Daoy (cell line): Measurements from ENCODE around the gene UXS1. TPM values are rescaled to one million over a fixed set of nuclear protein-coding genes. Genes with fewer than 3 reads are reported as not detected.

Experiments
- DNase-seq: peaks from one replicate; pipeline ENCODE4 v3.0.0-alpha.2; 2015; ENCODE audit warnings: low read depth
- total RNA-seq: library from RNA; depleted of rRNA; stranded (reverse); fragments of >200 nt; shearing (Covaris generic); gene quantifications from 2 replicates; pipeline ENCODE4 v1.2.3, GENCODE V29; 2014

Gene UXS1
- total RNA-seq, 1 experiment from 2014 or later, result 31.0 TPM

DNA sequence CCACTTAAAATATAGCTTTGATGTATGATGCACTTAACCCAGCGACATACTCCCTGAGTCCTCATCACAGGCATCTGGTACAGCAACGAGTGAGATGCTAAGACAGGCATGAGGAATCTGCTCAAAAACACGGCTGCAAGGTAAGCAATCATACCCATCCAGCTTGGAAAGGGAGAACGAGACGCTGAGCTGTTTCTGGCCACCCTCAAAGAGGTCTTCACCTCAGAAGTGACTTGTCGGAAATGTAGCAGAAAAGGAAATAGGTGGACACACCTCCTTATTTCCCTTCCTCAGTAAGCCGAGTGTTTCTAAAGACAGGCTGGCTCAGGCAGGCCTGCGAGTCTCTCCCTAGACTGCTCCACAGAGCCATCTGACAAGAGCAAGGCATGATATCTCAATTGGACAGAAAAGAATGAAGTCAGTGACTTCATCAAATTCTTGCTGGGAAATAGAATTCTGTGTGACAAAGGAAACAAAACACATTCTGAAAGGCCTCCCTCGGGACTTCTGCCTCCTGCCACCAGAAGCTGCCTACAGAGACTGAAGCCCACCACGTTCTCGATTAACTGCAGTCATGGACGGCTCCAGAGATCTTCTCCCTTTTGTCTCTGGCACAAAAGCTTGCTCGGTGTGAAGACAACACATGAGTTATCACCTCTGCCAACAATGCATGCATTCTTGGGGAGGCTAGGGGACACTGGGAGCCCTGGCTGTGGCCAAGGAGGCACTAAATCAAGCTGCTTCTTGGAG lies 84.3 kb downstream of the UXS1 start:
- DNase-seq, result no peak

GRCh38 chr2:106108791-106109190 lies 85.3 kb downstream of the UXS1 start:
- no peak for DNase-seq

DNA sequence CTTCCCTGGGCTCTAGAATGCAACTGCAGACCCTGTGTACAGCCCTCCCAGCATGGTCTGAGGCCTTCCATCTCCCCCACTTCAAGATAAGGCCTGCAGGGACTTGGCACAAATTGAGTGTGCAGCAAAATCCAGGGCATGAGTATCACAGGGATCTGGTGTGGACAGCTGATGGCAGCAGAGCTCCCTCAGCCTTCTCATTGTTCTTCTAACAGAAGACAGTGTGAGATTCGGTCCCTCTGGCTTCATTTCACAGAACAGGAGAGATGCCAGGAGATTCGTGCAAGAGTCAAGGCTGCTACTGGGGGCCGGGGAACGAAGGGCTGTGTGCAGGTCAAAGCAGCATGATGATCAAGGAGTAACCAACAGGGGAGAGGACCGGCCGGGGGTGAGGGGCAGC lies 85.8 kb downstream of the UXS1 start:
- no peak for DNase-seq

- DNase-seq, result peak; percentile 54
Measured at GRCh38 chr2:106107509-106108131, 86.5 kb downstream of the UXS1 start.

- DNase-seq, result no peak
Measured at GRCh38 chr2:106106622-106107508, 87.2 kb downstream of the UXS1 start.

DNA sequence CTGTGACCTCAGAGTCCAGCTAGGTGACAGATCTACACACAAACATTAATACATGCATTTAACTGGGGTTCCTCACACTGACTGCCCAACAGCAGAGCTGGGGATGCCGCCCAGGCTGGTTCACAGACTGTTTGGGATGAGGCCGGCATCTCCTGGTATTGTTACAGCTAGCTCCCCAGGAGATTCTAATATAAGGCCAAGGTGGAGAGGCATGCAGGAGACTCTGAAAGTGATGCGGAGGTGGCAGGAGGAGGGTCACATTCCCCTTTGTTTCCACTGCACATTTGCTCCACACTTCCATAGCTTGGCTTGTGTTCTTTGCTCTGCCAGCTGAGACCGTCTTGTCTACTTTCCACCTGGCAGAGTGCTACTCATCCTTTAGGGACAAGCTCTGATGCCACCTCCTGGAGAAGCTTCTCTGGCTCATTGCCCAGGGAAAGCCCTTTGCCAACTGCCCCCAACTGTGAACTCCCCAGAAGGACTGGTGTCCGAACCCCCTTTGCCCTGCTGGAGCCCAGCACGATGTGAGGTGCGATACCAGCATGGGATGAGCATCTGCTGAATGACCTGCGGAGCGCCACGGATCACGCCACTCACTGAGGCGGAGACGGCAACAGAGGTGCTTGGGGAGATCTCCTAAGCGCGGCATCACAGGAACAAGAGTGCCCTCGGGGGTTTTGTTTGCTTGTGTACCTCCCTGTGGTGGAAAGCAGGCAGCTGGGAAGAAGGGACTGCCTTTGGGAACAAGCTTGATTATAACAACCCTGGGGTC lies 88.8 kb downstream of the UXS1 start:
- DNase-seq, result no peak

- peak; percentile 49 for DNase-seq
Measured at GRCh38 chr2:106104332-106105062, 89.6 kb downstream of the UXS1 start.

GRCh38 chr2:106099691-106100090 lies 94.4 kb downstream of the UXS1 start:
- no peak for DNase-seq

GRCh38 chr2:106098664-106099063 lies 95.4 kb downstream of the UXS1 start:
- DNase-seq, result no peak

DNA sequence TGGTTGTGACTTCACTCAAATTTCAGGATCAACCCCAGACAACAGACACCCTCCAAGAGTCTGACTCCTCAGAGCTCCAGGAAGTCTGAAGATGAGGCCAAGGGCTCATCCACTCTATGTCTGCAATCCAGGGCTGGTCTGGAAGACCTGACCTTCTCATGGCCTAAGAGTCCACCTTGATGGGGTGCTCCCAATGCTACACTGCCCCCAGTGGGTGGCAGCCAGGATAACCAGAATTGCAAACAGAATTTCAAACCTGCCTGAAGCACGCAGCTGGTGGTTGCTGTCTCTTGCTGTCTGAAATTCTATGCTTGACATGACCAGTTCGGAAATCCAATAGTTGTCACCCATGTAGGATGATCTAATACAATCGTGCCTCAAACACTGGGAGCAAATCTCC lies 96.0 kb downstream of the UXS1 start:
- no peak for DNase-seq

- DNase-seq, result no peak
Measured at GRCh38 chr2:106097038-106098000, 96.8 kb downstream of the UXS1 start.

DNA sequence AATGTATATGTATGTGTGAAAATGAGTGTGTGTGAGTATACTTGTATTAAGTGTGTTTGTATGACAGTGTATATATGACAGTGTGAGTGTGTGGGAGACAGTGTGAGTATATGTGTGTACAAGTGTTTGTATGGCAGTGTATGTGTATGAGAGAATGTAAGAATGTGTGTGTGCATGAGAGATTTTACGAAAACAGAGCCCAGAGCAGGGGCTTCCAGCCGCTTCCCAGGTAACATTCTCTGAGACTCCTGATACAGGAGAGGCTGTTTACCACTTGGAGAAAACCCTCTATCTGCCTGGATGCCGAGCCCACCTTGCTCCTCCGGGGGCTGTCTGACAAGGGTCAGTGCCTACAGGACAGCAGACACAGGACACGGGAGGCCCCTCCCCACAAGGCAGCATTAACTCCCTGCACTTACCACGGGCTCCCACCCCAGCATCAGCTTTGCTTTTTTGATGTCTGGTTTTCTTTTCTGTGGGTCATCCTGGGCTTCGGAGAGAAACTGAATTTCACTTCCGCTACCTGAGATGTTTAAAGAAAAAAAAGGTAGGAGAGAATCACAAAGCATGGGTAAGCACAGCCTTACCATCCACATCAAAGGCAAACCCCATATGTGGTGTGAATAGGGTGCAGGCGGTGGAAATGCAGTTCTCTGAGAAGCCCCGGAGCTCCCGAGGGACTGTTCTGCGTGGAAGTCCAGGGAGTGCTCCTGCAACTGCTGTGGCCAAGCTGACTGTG lies 97.6 kb downstream of the UXS1 start:
- DNase-seq, result no peak

GRCh38 chr2:106095478-106096298 lies 98.4 kb downstream of the UXS1 start:
- DNase-seq, result no peak

GRCh38 chr2:106094131-106094841 lies 99.8 kb downstream of the UXS1 start:
- no peak for DNase-seq

- no peak for DNase-seq
Measured at GRCh38 chr2:106090916-106091618, 103.0 kb downstream of the UXS1 start.

- no peak for DNase-seq
Measured at GRCh38 chr2:106089611-106090010, 104.5 kb downstream of the UXS1 start.
